SK-N-SH (cell line): ENCODE results near the gene CD300A. TPM values are rescaled to one million over a fixed set of nuclear protein-coding genes. Genes with fewer than 3 reads are reported as not detected.

Experiments
- CTCF ChIA-PET: fragments of 300-600, 350-600 bp; formaldehyde crosslinking; extraction: SDS; loops from one replicate; lab custom pipeline; 2021; lab: Yijun Ruan, JAX
- POLR2A ChIA-PET: fragments of 350-600 bp; sonication (Branson Sonifier 250); formaldehyde crosslinking; extraction: SDS; loops from one replicate; lab custom pipeline; 2020; ENCODE audit warnings: antibody characterized with exemption, inconsistent platforms; lab: Yijun Ruan, JAX
- DNase-seq: peaks from one replicate; pipeline ENCODE4 v3.0.0; 2012
- H2AFZ ChIP-seq: fragments of 200-600 bp; sonication (generic); 2 replicates; pipeline ENCODE4 v1.8.1; 2016; ENCODE audit warnings: antibody characterized with exemption, mild to moderate bottlenecking, low read depth
- H3F3A ChIP-seq: fragments of 200-600 bp; sonication (generic); replicated peaks from 2 replicates; pipeline ENCODE3; 2016; ENCODE audit warnings: antibody characterized with exemption, mild to moderate bottlenecking; ENCODE audit not compliant: insufficient read depth
- H3K27ac ChIP-seq, 2 experiments: fragments of 200-500 bp in 1 of 2; fragments of 200-600 bp in 1 of 2; sonication (Bioruptor generic) in 1 of 2; sonication (generic), shearing (Covaris generic) in 1 of 2; 2 replicates each; pipeline versions ENCODE4 v1.5.1 to v1.6.1; 2014 to 2016; ENCODE audit warnings: low read depth in 2 of 2, inconsistent platforms in 1 of 2, low read length in 1 of 2, mild to moderate bottlenecking in 1 of 2, mixed read lengths in 1 of 2
- H3K27me3 ChIP-seq: fragments of 200-600 bp; sonication (generic), shearing (Covaris generic); 2 replicates; pipeline ENCODE4 v1.6.1; 2016; ENCODE audit warnings: mixed run types; ENCODE audit not compliant: insufficient read depth
- H3K36me3 ChIP-seq, 2 experiments: fragments of 200-500 bp in 1 of 2; fragments of 200-600 bp in 1 of 2; sonication (Bioruptor generic) in 1 of 2; sonication (generic) in 1 of 2; replicated peaks in 1 of 2; 2 replicates each; pipeline versions ENCODE3 to v1.5.1; 2014 to 2016; ENCODE audit warnings: low read length in 1 of 2, mild to moderate bottlenecking in 1 of 2; ENCODE audit not compliant: insufficient read depth in 2 of 2, control insufficient read depth in 1 of 2
- H3K4me1 ChIP-seq, 2 experiments: fragments of 200-500 bp in 1 of 2; fragments of 200-600 bp in 1 of 2; sonication (Bioruptor generic) in 1 of 2; sonication (generic), shearing (Covaris generic) in 1 of 2; 2 replicates each; pipeline versions ENCODE4 v1.5.1 to v1.6.1; 2014 to 2016; ENCODE audit warnings: low read depth in 1 of 2, low read length in 1 of 2, mixed run types in 1 of 2; ENCODE audit not compliant: insufficient read depth in 2 of 2, control insufficient read depth in 1 of 2
- H3K4me2 ChIP-seq: fragments of 200-600 bp; sonication (generic), shearing (Covaris generic); 2 replicates; pipeline ENCODE4 v1.6.1; 2017; ENCODE audit warnings: mixed run types
- H3K4me3 ChIP-seq, 2 experiments: fragments of 200-500 bp in 1 of 2; fragments of 200-600 bp in 1 of 2; sonication (Bioruptor generic) in 1 of 2; sonication (generic), shearing (Covaris generic) in 1 of 2; 2 replicates each; pipeline versions ENCODE4 v1.5.1 to v1.8.1; 2014 to 2016; ENCODE audit warnings: low read depth in 2 of 2, inconsistent platforms in 1 of 2, low read length in 1 of 2, mild to moderate bottlenecking in 1 of 2, mixed read lengths in 1 of 2, moderate library complexity in 1 of 2
- H3K79me2 ChIP-seq: fragments of 200-600 bp; sonication (generic); 2 replicates; pipeline ENCODE4 v1.8.1; 2017; ENCODE audit warnings: mild to moderate bottlenecking; ENCODE audit not compliant: insufficient read depth
- H3K9ac ChIP-seq: fragments of 200-600 bp; sonication (generic); 2 replicates; pipeline ENCODE4 v1.6.1; 2017; ENCODE audit warnings: mixed run types
- H3K9me2 ChIP-seq: fragments of 200-600 bp; sonication (generic); 2 replicates; pipeline ENCODE4 v1.6.1; 2017; ENCODE audit warnings: mixed run types
- H3K9me3 ChIP-seq: fragments of 200-600 bp; sonication (generic); 2 replicates; pipeline ENCODE4 v1.6.1; 2017; ENCODE audit warnings: mixed run types, mild to moderate bottlenecking, moderate library complexity
- H4K20me1 ChIP-seq: fragments of 200-600 bp; sonication (generic); 2 replicates; pipeline ENCODE4 v1.6.1; 2017; ENCODE audit warnings: mild to moderate bottlenecking, mixed run types; ENCODE audit not compliant: insufficient read depth
- EP300 ChIP-seq, 2 experiments: IDR thresholded peaks; 2 replicates each; pipeline versions ENCODE4 v1.4.0 to v1.6.1; 2012; ENCODE audit warnings: borderline replicate concordance in 1 of 2, low read depth in 1 of 2, low read length in 1 of 2
- GATA2 ChIP-seq: sonication (generic); formaldehyde crosslinking; IDR thresholded peaks from 2 replicates; pipeline ENCODE4 v1.5.0; 2020; ENCODE audit warnings: mild to moderate bottlenecking, missing genetic modification reagents
- JUND ChIP-seq: IDR thresholded peaks from 2 replicates; pipeline ENCODE4 v1.4.0; 2012
- NRF1 ChIP-seq: IDR thresholded peaks from 2 replicates; pipeline ENCODE4 v1.6.1; 2012; ENCODE audit warnings: low read depth, mild to moderate bottlenecking, low read length
- POLR2AphosphoS5 ChIP-seq: IDR thresholded peaks from 2 replicates; pipeline ENCODE4 v1.6.1; 2012; ENCODE audit warnings: low read depth, low read length
- RCOR1 ChIP-seq: fragments of 150-350 bp; IDR thresholded peaks from 2 replicates; pipeline ENCODE4 v1.6.1; 2017; ENCODE audit warnings: antibody characterized with exemption, low read length
- RFX5 ChIP-seq: IDR thresholded peaks from 2 replicates; pipeline ENCODE4 v1.6.1; 2012; ENCODE audit warnings: mild to moderate bottlenecking, improper control_type of control experiment, low read length
- SMC3 ChIP-seq: IDR thresholded peaks from 2 replicates; pipeline ENCODE4 v1.6.1; 2012; ENCODE audit warnings: low read depth, low read length, improper control_type of control experiment
- TAF1 ChIP-seq: IDR thresholded peaks from 2 replicates; pipeline ENCODE4 v1.6.1; 2012; ENCODE audit warnings: low read depth, mild to moderate bottlenecking, low read length, moderate library complexity, borderline replicate concordance
- YY1 ChIP-seq: IDR thresholded peaks from 2 replicates; pipeline ENCODE4 v1.4.0; 2012; ENCODE audit warnings: low read depth, mild to moderate bottlenecking
- WGBS: methylation state at CpG from one replicate; pipeline ENCODE4 v1.1.6; 2017; ENCODE audit warnings: low lambda C conversion rate; 5-methylcytosine and 5-hydroxymethylcytosine counted together
- polyA plus RNA-seq, 3 experiments: library from polyadenylated mRNA; depleted of rRNA; stranded (reverse); fragments of >200 nt; gene quantifications; 2 replicates each; pipeline ENCODE4 v1.2.3, GENCODE V29; 2012
- TF ChIP-seq, protein P1 (sequence below): IDR thresholded peaks from 2 replicates; pipeline ENCODE4 v1.4.0; 2012; ENCODE audit warnings: low read depth, borderline replicate concordance
- TF ChIP-seq, protein P2 (sequence below): IDR thresholded peaks from 2 replicates; pipeline ENCODE4 v1.6.1; 2012; ENCODE audit warnings: mild to moderate bottlenecking, low read depth, low read length, moderate library complexity
- TF ChIP-seq, protein P3 (sequence below): fragments of 200-600 bp; sonication (generic); IDR thresholded peaks from 2 replicates; pipeline ENCODE4 v1.6.1; 2017; ENCODE audit warnings: antibody characterized with exemption, mild to moderate bottlenecking, moderate library complexity

The CD300A gene
- polyA plus RNA-seq, 1 of the 3 experiments (the other 2 are of a cell fraction), result not detected

DNA sequence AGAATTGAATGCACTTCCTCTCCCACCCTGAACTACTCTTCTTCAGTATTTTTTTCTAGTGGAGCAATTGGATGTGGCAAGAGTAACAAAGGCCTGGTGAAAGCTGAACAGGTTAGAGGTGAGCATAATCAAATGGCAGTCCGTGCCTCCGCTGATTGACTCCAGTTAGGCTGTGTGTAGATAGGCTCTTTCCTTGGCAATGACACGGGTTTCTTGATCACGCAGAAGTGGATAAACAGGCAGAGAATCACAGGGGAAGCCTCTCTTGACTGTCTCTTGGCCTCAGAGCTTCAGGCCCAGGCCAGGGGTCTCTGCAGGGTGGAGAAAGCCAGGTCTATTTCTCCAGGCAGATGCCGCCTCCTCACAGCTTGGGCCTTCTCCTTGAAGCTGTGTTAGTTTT lies 60.6 kb downstream of the CD300A start:
- TF ChIP-seq, protein P1, sequence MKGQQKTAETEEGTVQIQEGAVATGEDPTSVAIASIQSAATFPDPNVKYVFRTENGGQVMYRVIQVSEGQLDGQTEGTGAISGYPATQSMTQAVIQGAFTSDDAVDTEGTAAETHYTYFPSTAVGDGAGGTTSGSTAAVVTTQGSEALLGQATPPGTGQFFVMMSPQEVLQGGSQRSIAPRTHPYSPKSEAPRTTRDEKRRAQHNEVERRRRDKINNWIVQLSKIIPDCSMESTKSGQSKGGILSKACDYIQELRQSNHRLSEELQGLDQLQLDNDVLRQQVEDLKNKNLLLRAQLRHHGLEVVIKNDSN, result no peak
- no peak for TF ChIP-seq JUND
- TF ChIP-seq, protein P2, sequence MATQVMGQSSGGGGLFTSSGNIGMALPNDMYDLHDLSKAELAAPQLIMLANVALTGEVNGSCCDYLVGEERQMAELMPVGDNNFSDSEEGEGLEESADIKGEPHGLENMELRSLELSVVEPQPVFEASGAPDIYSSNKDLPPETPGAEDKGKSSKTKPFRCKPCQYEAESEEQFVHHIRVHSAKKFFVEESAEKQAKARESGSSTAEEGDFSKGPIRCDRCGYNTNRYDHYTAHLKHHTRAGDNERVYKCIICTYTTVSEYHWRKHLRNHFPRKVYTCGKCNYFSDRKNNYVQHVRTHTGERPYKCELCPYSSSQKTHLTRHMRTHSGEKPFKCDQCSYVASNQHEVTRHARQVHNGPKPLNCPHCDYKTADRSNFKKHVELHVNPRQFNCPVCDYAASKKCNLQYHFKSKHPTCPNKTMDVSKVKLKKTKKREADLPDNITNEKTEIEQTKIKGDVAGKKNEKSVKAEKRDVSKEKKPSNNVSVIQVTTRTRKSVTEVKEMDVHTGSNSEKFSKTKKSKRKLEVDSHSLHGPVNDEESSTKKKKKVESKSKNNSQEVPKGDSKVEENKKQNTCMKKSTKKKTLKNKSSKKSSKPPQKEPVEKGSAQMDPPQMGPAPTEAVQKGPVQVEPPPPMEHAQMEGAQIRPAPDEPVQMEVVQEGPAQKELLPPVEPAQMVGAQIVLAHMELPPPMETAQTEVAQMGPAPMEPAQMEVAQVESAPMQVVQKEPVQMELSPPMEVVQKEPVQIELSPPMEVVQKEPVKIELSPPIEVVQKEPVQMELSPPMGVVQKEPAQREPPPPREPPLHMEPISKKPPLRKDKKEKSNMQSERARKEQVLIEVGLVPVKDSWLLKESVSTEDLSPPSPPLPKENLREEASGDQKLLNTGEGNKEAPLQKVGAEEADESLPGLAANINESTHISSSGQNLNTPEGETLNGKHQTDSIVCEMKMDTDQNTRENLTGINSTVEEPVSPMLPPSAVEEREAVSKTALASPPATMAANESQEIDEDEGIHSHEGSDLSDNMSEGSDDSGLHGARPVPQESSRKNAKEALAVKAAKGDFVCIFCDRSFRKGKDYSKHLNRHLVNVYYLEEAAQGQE, result no peak
- no peak for TF ChIP-seq POLR2AphosphoS5
- TF ChIP-seq SMC3, result no peak
- no peak for TF ChIP-seq YY1
- no peak for TF ChIP-seq EP300 (IDR thresholded peaks at IDR 0.05; ENCODE audit: borderline replicate concordance in 1 of 2, low read depth in 1 of 2, low read length in 1 of 2)
- TF ChIP-seq RCOR1, result no peak
- TF ChIP-seq, protein P3, sequence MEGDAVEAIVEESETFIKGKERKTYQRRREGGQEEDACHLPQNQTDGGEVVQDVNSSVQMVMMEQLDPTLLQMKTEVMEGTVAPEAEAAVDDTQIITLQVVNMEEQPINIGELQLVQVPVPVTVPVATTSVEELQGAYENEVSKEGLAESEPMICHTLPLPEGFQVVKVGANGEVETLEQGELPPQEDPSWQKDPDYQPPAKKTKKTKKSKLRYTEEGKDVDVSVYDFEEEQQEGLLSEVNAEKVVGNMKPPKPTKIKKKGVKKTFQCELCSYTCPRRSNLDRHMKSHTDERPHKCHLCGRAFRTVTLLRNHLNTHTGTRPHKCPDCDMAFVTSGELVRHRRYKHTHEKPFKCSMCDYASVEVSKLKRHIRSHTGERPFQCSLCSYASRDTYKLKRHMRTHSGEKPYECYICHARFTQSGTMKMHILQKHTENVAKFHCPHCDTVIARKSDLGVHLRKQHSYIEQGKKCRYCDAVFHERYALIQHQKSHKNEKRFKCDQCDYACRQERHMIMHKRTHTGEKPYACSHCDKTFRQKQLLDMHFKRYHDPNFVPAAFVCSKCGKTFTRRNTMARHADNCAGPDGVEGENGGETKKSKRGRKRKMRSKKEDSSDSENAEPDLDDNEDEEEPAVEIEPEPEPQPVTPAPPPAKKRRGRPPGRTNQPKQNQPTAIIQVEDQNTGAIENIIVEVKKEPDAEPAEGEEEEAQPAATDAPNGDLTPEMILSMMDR, result no peak
- TF ChIP-seq NRF1, result no peak
- TF ChIP-seq RFX5, result no peak
- no peak for TF ChIP-seq TAF1
- TF ChIP-seq GATA2 (CRISPR knock-in tag), result no peak
- no peaks in the 10 kb centered on the region for H3K9me2 ChIP-seq
- H4K20me1 ChIP-seq, result no peaks in the 10 kb centered on the region
- H3K36me3 ChIP-seq, result no peaks in the 10 kb centered on the region
- H3K4me1 ChIP-seq, result no peaks in the 10 kb centered on the region
- H3F3A ChIP-seq, result no peaks in the 10 kb centered on the region
- POLR2A ChIA-PET, result no interaction called here
- H3K4me3 ChIP-seq, result no peak overlapping the region
- CTCF ChIA-PET, result interaction anchor here (1.2 to 3.1 kb wide), 5 partner anchors 24 to 226 kb away, joined by 3 to 14 read pairs (median 3); partner anchors contain the start of genes CD300H and GPR142
- no peak overlapping the region for H2AFZ ChIP-seq
- H3K27ac ChIP-seq, result no peak overlapping the region
- no peak for DNase-seq
- 36% methylated on average over 5 of the region's 5 CpGs for WGBS
- H3K27me3 ChIP-seq, result no peaks in the 10 kb centered on the region
- no peaks in the 10 kb centered on the region for H3K79me2 ChIP-seq
- no peak overlapping the region for H3K9ac ChIP-seq
- H3K9me3 ChIP-seq, result no peaks in the 10 kb centered on the region
- no peak overlapping the region for H3K4me2 ChIP-seq
